ENCODE measurements around the gene ARPC5L. TPM values are rescaled to one million over a fixed set of nuclear protein-coding genes. Genes with fewer than 3 reads are reported as not detected.

Gene ARPC5L
- total RNA-seq, 1 donor from 2014 or later = 30.3 TPM

DNA sequence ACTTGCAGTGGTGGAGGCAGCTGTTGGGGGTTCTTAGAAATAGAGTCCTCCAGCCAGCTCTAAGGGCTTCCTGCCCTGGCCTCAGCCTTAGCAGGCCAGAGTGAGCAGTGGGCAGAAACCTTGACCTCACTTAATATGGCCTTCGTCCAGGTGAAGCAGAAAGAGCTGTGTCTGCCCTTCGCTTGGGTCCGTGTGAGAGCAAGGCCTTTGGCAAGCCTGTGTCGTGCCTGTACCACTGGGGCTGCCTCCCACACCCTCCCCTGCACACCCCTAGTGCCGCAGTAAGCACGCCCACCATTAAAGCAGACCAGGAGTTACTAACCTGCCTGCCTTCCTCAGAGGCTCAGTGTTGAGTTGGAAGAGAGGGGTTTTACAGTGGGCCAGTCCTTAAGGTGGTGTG lies 13.6 kb downstream of the ARPC5L start:
- H3K36me3 ChIP-seq (ENCODE audit: control insufficient read depth, insufficient read depth, low read length) = peaks cover 36% of the 10 kb centered on the region
- H3K27me3 ChIP-seq (ENCODE audit: control insufficient read depth, insufficient read depth, low read length) = no peaks in the 10 kb centered on the region
- no peak for DNase-seq (ENCODE audit: low read depth)
- TF ChIP-seq, protein P1, sequence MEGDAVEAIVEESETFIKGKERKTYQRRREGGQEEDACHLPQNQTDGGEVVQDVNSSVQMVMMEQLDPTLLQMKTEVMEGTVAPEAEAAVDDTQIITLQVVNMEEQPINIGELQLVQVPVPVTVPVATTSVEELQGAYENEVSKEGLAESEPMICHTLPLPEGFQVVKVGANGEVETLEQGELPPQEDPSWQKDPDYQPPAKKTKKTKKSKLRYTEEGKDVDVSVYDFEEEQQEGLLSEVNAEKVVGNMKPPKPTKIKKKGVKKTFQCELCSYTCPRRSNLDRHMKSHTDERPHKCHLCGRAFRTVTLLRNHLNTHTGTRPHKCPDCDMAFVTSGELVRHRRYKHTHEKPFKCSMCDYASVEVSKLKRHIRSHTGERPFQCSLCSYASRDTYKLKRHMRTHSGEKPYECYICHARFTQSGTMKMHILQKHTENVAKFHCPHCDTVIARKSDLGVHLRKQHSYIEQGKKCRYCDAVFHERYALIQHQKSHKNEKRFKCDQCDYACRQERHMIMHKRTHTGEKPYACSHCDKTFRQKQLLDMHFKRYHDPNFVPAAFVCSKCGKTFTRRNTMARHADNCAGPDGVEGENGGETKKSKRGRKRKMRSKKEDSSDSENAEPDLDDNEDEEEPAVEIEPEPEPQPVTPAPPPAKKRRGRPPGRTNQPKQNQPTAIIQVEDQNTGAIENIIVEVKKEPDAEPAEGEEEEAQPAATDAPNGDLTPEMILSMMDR (IDR thresholded peaks at IDR 0.05; ENCODE audit: insufficient read depth, low read length, severe bottlenecking) = no peak
- H3K4me3 ChIP-seq (ENCODE audit: low read depth, low read length) = no peak overlapping the region
- FAIRE-seq = no peak

GRCh38 chr9:124877021-124877782 lies 15.3 kb downstream of the ARPC5L start:
- Histone ChIP-seq H3K27me3 (ENCODE audit: control insufficient read depth, insufficient read depth, low read length) (no peaks in the 10 kb centered on the region), H3K4me3 (ENCODE audit: low read depth, low read length) (no peak overlapping the region), H3K36me3 (ENCODE audit: control insufficient read depth, insufficient read depth, low read length) (peaks cover 29% of the 10 kb centered on the region)
- FAIRE-seq = no peak
- no peak for DNase-seq (ENCODE audit: low read depth)
- TF ChIP-seq, protein P1 (IDR thresholded peaks at IDR 0.05; ENCODE audit: insufficient read depth, low read length, severe bottlenecking) = no peak

DNA sequence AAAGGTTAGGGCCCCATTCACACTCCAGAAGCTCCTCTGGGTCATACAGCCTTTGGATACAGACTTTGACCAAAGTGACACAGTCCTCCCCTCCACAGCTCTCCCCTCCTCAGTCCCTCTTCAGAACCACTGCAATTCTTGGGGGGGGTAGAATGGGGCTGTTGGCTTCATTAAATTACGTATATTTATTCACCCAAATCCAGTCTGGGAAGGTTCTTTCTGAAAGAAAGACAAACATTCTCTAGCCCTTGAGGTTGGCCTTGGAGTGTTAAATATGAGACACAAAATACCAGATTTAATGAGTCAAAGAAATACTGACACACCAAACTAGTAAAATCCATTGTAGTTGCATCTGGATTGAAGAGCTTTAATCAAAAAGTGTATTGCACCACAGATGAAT lies 16.1 kb downstream of the ARPC5L start:
- no peak for DNase-seq (ENCODE audit: low read depth)
- Histone ChIP-seq H3K36me3 (ENCODE audit: control insufficient read depth, insufficient read depth, low read length) (peaks cover 28% of the 10 kb centered on the region), H3K27me3 (ENCODE audit: control insufficient read depth, insufficient read depth, low read length) (no peaks in the 10 kb centered on the region), H3K4me3 (ENCODE audit: low read depth, low read length) (no peak overlapping the region)
- FAIRE-seq = no peak
- TF ChIP-seq, protein P1 (IDR thresholded peaks at IDR 0.05; ENCODE audit: insufficient read depth, low read length, severe bottlenecking) = no peak

DNA sequence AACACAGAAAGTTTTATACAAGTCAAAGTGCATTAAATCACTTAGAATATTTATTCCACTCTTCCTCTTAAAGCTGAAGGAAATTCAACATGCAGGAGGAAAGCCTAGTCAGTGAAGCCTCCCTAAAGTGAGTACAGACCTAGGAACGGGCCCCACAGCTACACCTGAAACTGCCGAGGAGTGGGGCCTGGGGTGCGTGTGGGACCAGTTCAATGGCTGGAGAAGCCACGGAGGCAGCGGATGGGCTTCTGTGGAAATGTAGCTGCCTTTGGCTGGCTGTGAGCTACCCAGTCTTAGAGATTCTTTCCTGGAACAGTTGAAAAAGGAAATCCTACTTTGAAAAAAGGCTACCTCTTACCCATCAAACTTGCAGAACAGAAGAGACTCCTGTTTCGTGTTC lies 16.6 kb downstream of the ARPC5L start:
- FAIRE-seq = no peak
- TF ChIP-seq, protein P1 (IDR thresholded peaks at IDR 0.05; ENCODE audit: insufficient read depth, low read length, severe bottlenecking) = no peak
- Histone ChIP-seq H3K36me3 (ENCODE audit: control insufficient read depth, insufficient read depth, low read length) (peaks cover 25% of the 10 kb centered on the region), H3K4me3 (ENCODE audit: low read depth, low read length) (no peak overlapping the region), H3K27me3 (ENCODE audit: control insufficient read depth, insufficient read depth, low read length) (no peaks in the 10 kb centered on the region)
- no peak for DNase-seq (ENCODE audit: low read depth)

- Histone ChIP-seq H3K36me3 (ENCODE audit: control insufficient read depth, insufficient read depth, low read length) (peaks cover 20% of the 10 kb centered on the region), H3K27me3 (ENCODE audit: control insufficient read depth, insufficient read depth, low read length) (no peaks in the 10 kb centered on the region), H3K4me3 (ENCODE audit: low read depth, low read length) (no peak overlapping the region)
- TF ChIP-seq, protein P1 (IDR thresholded peaks at IDR 0.05; ENCODE audit: insufficient read depth, low read length, severe bottlenecking) = no peak
- DNase-seq (ENCODE audit: low read depth) (no peak), FAIRE-seq (no peak)
These were observed 17.3 kb downstream of the ARPC5L start for GRCh38 chr9:124879226-124879625.

DNA sequence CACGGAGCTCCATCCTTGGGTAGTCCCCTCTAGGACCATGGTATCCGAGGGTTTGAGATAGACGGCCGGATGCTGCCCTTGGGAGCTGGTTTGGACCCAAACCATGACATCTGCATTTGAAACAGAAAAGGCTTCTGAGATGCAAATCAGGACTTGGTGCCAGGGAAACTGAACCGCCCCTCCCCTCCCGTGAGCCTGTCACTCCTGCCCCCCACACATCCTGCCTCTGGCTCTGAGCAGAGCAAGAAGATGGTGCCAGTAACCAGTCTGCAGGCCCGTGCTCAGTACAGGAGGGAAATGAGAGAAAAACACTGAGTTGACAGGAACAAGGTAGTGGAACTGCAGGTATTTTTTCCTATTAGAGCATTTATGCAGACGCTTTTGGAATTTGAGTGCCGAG lies 18.6 kb downstream of the ARPC5L start:
- Histone ChIP-seq H3K36me3 (ENCODE audit: control insufficient read depth, insufficient read depth, low read length) (peaks cover 14% of the 10 kb centered on the region), H3K27me3 (ENCODE audit: control insufficient read depth, insufficient read depth, low read length) (no peaks in the 10 kb centered on the region), H3K4me3 (ENCODE audit: low read depth, low read length) (no peak overlapping the region)
- DNase-seq (ENCODE audit: low read depth) (no peak), FAIRE-seq (no peak)
- TF ChIP-seq, protein P1 (IDR thresholded peaks at IDR 0.05; ENCODE audit: insufficient read depth, low read length, severe bottlenecking) = no peak

Measured in bronchial epithelial cell (primary cell).